ENCODE results near the gene LBH. TPM values are rescaled to one million over a fixed set of nuclear protein-coding genes. Genes with fewer than 3 reads are reported as not detected.

Gene LBH
- polyA plus RNA-seq, 3 donors: 93.1 to 108 (median 99.8) TPM

- DNase-seq (ENCODE audit: extremely low read depth in 1 of 11, low read depth in 9 of 11, low spot score in 4 of 11): no peak
Measured at GRCh38 chr2:30229596-30229995, 1.7 kb upstream of the LBH start.

GRCh38 chr2:30230497-30231211 is 680 bp upstream of the LBH start:
- peak in 9 of 11 donors; percentile 70 to 87 (median 79) for DNase-seq (ENCODE audit: extremely low read depth in 1 of 11, low read depth in 9 of 11, low spot score in 4 of 11)

GRCh38 chr2:30231996-30232800 is 864 bp downstream of the LBH start:
- DNase-seq (ENCODE audit: extremely low read depth in 1 of 11, low read depth in 9 of 11, low spot score in 4 of 11): peak in 7 of 11 donors; percentile 54 to 76 (median 70)

GRCh38 chr2:30232801-30233130 is 1.4 kb downstream of the LBH start:
- DNase-seq (ENCODE audit: extremely low read depth in 1 of 11, low read depth in 9 of 11, low spot score in 4 of 11): no peak

DNA sequence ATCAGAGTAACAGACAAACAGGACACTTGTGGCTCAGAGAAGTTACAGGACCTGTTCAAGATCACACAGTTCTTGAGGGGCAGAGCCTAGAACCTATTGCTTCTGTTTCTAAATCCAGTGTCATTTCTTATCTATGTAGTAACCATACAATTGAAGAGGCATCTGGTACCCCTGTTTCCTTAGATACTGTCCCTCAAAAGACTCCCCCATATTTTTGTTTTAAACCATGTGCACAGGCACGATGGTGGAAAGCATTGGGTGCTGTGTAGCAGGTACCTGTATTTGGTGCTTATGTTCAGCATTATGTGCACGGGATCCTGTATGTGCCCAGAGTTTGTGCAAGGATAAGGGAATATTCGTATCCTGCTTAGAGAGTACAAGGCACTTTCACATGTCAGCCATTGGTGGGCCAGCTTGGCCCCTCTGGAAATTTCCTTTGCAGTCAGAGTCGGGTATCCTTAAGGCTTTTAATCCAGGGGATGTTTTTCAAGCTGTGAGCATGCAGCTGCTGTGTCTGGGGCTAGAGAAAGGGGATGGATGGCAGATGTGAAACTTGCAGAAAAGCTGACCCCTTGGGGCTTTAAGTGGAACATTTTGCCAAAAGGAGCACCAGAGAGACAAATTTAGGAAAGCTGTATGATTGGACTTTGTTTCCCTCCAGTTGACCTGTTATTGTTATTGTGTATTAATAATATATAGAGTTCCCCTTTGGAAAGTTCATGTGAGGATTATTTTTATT is 2.1 kb downstream of the LBH start:
- DNase-seq (ENCODE audit: extremely low read depth in 1 of 11, low read depth in 9 of 11, low spot score in 4 of 11): no peak

GRCh38 chr2:30234180-30234971 is 3.0 kb downstream of the LBH start:
- DNase-seq (ENCODE audit: extremely low read depth in 1 of 11, low read depth in 9 of 11, low spot score in 4 of 11): no peak

DNA sequence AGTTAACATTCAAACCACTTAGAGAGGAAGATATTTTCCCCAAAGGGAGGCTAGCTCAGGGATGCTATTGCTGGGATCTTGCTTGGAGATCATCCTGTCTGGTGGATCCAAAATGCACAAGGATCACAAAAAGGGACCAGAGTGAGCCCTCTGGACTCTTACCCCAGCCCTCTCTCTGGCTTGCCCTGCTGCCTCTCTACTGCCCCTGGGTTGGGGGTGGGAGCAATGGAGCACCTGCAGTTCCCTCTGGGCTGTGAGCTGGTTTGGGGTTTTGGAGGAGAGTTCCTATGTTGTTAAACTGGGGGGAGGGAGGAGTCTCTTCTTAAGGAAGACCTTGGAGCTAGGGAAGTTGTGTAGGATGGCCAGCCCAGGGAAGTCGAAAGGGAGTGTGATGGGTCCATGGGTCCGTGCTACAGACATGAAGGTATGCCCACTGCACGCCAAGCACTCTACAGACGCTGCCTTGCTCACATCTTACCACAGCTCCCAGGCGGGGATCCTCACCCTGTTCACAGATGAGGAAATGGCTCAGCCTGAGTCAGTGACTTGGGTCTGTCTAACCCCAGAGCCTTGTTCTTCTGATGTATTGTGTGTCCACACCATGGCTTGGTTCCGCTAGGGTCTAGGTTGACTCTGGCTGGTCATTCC is 3.8 kb downstream of the LBH start:
- no peak for DNase-seq (ENCODE audit: extremely low read depth in 1 of 11, low read depth in 9 of 11, low spot score in 4 of 11)

DNA sequence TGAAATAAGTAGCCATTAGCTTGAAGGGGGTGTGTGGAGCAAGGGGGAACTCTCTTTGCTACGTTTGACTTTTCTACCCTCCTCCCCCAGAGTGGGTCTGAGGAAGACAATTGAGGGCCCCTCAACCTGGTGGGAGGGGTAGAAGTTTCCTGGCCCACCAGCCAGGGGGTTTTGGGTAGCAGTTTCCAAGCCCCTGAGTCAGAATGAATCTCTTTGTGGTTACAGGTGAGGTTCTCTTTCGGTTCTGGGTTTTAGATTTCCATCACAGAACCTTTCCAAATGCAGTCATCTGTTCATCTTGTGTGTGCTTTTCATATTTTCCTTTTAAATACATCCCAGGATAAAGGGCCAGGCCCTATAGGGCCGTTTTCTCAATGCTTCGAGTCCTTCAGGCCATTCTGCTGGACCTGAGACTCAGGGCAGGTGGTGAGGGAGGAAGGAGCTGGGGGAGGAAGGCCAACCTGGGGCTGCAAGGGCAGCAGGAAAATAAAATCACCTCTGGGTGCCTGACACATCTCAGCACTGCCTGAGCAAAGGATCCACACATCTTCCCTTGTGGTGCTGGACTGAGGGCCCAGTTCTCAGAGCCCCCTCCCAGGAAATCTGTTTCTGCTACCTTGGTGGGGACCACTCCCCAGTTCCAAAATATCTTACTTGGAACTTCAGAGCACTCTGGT is 4.7 kb downstream of the LBH start:
- no peak for DNase-seq (ENCODE audit: extremely low read depth in 1 of 11, low read depth in 9 of 11, low spot score in 4 of 11)

- no peak for DNase-seq (ENCODE audit: extremely low read depth in 1 of 11, low read depth in 9 of 11, low spot score in 4 of 11)
Measured at GRCh38 chr2:30236591-30237238, 5.4 kb downstream of the LBH start.

- no peak for DNase-seq (ENCODE audit: extremely low read depth in 1 of 11, low read depth in 9 of 11, low spot score in 4 of 11)
Measured at GRCh38 chr2:30237239-30237965, 6.1 kb downstream of the LBH start.

DNA sequence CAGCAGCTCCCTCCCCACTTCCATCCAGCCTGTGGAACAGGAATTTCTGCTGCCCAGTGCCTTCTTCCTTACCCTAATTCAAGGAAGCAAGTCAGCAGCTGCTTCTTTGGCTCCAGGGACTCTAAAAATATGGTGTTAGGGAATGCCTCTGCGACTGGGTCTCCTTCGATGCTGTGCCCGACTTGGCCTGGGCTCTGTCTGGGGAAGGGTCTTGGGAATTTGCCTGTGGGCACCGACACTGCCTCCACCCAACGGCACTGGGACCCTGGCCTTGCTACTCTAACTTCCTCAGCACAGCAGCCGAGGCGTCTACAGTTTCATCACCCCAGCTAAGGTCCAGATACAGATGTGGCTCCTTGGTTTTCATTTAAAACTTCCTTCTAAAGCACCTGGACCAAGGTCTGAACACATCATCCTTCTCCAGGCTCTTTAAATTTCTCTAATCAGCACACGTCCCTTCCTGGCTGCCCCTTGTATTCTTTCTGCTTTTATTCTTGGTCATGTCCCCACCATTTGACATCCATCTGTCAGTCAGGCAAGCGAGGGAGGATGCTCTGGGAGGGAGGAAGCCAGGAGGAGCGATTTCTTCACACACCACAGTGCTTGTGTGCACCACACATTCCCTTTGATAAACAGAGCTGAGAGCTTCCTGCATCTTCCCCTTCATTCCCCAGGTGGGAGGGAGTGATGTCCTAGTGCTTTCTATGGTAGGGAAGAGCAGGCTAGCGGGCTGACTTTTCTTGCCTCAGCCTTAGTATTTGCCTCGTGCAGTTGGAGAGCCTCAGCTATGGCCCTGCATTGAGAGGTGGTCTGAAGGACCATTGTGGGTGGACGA is 6.8 kb downstream of the LBH start:
- no peak for DNase-seq (ENCODE audit: extremely low read depth in 1 of 11, low read depth in 9 of 11, low spot score in 4 of 11)

DNA sequence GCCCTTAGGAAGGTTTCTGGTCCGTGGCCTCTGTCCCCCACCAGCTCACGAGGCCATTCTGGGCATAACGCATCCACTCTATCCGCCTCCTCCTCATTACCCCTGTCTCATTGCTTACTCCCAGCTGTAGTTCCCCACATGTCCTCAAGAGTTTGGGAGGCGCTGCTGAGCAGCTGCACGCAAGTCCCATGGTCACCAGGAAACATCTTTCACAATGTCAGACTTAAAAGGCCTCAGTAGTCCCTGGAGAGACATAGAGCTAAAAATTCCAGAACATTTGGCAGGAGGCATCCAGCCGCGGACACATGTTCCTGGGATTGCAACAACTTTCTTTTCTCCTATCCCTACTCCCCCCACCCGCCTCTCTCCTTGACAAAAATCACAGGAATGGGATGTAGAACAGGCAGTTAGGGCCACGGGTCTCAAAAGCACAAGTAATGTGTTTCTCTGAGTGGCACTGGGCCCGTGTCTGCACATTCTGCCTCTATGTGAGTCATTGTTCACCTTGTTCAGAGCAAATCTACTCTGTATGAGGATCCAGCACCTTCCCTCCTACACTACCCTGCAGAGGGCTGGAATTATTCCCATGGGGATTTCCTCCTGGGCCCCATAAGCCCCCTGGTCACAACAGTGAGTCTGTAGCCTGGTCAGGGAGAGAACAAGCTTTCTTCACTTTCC is 8.1 kb downstream of the LBH start:
- DNase-seq (ENCODE audit: extremely low read depth in 1 of 11, low read depth in 9 of 11, low spot score in 4 of 11): peak in 7 of 11 donors; percentile 65 to 81 (median 73)

DNA sequence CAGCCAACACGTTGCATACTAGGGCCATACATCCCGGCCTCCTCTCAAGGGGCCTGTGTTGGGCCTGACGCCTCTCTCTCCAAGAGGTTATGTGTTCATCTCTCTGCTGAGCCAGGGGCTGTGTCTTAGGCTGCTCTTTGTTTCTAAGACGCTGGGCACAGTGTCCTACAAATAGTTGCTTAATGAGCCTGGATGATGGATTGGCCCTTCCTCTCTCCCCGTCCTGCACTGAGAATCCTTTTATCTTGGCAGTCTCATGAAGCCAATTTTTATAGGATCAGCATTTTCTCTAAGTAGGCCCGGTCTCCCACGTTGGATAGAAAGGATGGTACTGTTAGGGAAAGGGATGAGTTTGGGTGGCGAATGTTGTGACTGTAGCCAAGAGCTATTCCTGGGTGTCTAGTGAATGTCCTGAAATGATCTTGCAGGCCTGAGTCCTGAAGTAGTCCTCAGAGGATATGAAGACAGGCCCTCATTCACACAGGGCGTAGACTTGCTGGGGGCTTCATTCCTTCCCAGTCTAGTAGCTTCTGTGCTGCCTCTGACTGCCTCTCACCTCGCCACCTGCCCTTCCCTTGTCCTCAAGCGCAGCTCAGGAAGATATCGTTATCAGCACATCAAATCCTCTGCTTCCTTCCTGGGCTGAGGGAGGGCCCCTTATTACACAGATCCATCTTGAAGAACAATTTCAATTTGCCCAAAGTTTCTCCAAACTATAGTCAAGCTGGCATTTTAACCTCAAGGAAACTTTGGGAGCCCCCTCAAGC is 8.8 kb downstream of the LBH start:
- no peak for DNase-seq (ENCODE audit: extremely low read depth in 1 of 11, low read depth in 9 of 11, low spot score in 4 of 11)

- DNase-seq (ENCODE audit: extremely low read depth in 1 of 11, low read depth in 9 of 11, low spot score in 4 of 11): no peak
Measured at GRCh38 chr2:30243231-30243630, 11.9 kb downstream of the LBH start.

GRCh38 chr2:30245364-30245763 is 14.0 kb downstream of the LBH start:
- DNase-seq (ENCODE audit: extremely low read depth in 1 of 11, low read depth in 9 of 11, low spot score in 4 of 11): no peak

Measured in renal cortex interstitium (tissue), 11 donors.